Loucy (cell line): ENCODE results near the gene VRK2.
A peak's percentile ranks its signal among the peaks of the same experiment; 100 is the strongest.

Experiments used
- H2AFZ ChIP-seq: fragments of 200-600 bp; sonication (generic); 2 replicates; pipeline ENCODE4 v1.6.0; 2016; ENCODE audit warnings: antibody characterized with exemption, mild to moderate bottlenecking, low read length, moderate library complexity
- H3F3A ChIP-seq: fragments of 200-600 bp; 2 replicates; pipeline ENCODE4 v1.6.0; 2016; ENCODE audit warnings: antibody characterized with exemption, low read depth, mild to moderate bottlenecking
- H3K27me3 ChIP-seq: fragments of 200-600 bp; sonication (generic); 2 replicates; pipeline ENCODE4 v1.6.1; 2014; ENCODE audit warnings: low read length, mild to moderate bottlenecking; ENCODE audit not compliant: insufficient read depth, poor library complexity, severe bottlenecking
- H3K36me3 ChIP-seq: fragments of 200-600 bp; sonication (generic); 2 replicates; pipeline ENCODE4 v1.6.1; 2016; ENCODE audit warnings: low read length; ENCODE audit not compliant: insufficient read depth
- H3K4me1 ChIP-seq: fragments of 200-600 bp; sonication (generic); 2 replicates; pipeline ENCODE4 v1.5.1; 2014; ENCODE audit warnings: low read length, mild to moderate bottlenecking; ENCODE audit not compliant: insufficient read depth, poor library complexity, severe bottlenecking
- H3K4me2 ChIP-seq: fragments of 200-600 bp; sonication (generic); 2 replicates; pipeline ENCODE4 v1.6.0; 2014; ENCODE audit warnings: antibody characterized with exemption, low read length, low read depth, mild to moderate bottlenecking; ENCODE audit not compliant: poor library complexity, severe bottlenecking
- H3K4me3 ChIP-seq: fragments of 200-600 bp; sonication (generic); 2 replicates; pipeline ENCODE4 v1.5.1; 2014; ENCODE audit warnings: low read length, mild to moderate bottlenecking, mixed read lengths; ENCODE audit not compliant: poor library complexity, severe bottlenecking
- H3K79me2 ChIP-seq: fragments of 200-600 bp; sonication (generic); 2 replicates; pipeline ENCODE4 v1.6.1; 2014; ENCODE audit warnings: low read length; ENCODE audit not compliant: insufficient read depth
- H3K9ac ChIP-seq: fragments of 200-600 bp; sonication (generic); 2 replicates; pipeline ENCODE4 v1.6.0; 2014; ENCODE audit warnings: mild to moderate bottlenecking, low read depth, low read length, moderate library complexity; ENCODE audit not compliant: poor library complexity, severe bottlenecking
- H3K9me2 ChIP-seq: fragments of 200-600 bp; sonication (generic); replicated peaks from 2 replicates; pipeline ENCODE4 v1.6.1; 2016; ENCODE audit warnings: low read depth, low read length, mixed read lengths
- H3K9me3 ChIP-seq: fragments of 200-600 bp; sonication (generic); 2 replicates; pipeline ENCODE4 v1.6.1; 2014; ENCODE audit warnings: mild to moderate bottlenecking, antibody characterized with exemption, low read length, low read depth; ENCODE audit not compliant: insufficient read depth
- H4K20me1 ChIP-seq: fragments of 200-600 bp; sonication (generic); 2 replicates; pipeline ENCODE4 v1.6.0; 2014; ENCODE audit warnings: antibody characterized with exemption, low read length, mild to moderate bottlenecking; ENCODE audit not compliant: insufficient read depth, poor library complexity, severe bottlenecking
- EZH2phosphoT487 ChIP-seq: fragments of 200-600 bp; IDR thresholded peaks from 2 replicates; pipeline ENCODE4 v1.6.1; 2018; ENCODE audit warnings: antibody characterized with exemption, mild to moderate bottlenecking, moderate library complexity, borderline replicate concordance
- TF ChIP-seq, protein P1 (sequence below): fragments of 200-600 bp; sonication (generic); conservative IDR thresholded peaks from 2 replicates; pipeline ENCODE4 v1.5.1; 2014; ENCODE audit warnings: mild to moderate bottlenecking, antibody characterized with exemption, low read length

Gene VRK2

DNA sequence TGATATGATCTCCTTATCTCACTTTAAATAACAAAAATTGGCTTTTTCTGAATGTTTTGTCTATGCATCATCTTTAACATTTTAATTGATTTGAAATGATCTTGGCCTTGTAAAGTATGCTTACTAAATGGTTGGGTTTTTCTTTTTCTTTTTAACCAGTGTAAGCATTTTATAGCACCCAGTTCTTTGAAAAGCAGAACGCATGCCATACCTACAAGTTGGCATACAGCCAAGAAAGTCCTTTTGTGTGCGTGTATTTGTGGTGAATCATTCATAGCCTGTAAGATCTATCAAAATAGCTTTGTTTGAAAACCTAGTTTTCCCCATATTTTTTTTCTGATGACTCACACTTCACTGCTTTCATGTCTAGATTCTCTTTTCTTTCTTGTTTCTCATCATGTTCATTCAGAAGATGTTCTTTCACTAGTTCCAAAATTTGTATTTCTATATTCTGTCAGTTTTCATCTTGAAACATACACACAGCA, 4.1 kb upstream of the VRK2 start:
- Histone ChIP-seq H3K9me2 (no peaks in the 10 kb centered on the region), H4K20me1 (no peaks in the 10 kb centered on the region), H3K4me2 (no peak overlapping the region), H3K9ac (no peak overlapping the region), H2AFZ (no peak overlapping the region), H3K27me3 (no peaks in the 10 kb centered on the region), H3F3A (0 out of 2 replicates have a peak, but pooled peaks cover 3% of the 10 kb centered on the region), H3K36me3 (no peaks in the 10 kb centered on the region), H3K9me3 (no peaks in the 10 kb centered on the region), H3K79me2 (peaks cover 12% of the 10 kb centered on the region; the same call in 1 of the 2 replicates), H3K4me1 (peaks cover 20% of the 10 kb centered on the region), H3K4me3 (no peak overlapping the region)
- TF ChIP-seq EZH2phosphoT487, result no peak
- TF ChIP-seq, protein P1, sequence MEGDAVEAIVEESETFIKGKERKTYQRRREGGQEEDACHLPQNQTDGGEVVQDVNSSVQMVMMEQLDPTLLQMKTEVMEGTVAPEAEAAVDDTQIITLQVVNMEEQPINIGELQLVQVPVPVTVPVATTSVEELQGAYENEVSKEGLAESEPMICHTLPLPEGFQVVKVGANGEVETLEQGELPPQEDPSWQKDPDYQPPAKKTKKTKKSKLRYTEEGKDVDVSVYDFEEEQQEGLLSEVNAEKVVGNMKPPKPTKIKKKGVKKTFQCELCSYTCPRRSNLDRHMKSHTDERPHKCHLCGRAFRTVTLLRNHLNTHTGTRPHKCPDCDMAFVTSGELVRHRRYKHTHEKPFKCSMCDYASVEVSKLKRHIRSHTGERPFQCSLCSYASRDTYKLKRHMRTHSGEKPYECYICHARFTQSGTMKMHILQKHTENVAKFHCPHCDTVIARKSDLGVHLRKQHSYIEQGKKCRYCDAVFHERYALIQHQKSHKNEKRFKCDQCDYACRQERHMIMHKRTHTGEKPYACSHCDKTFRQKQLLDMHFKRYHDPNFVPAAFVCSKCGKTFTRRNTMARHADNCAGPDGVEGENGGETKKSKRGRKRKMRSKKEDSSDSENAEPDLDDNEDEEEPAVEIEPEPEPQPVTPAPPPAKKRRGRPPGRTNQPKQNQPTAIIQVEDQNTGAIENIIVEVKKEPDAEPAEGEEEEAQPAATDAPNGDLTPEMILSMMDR, result no peak

DNA sequence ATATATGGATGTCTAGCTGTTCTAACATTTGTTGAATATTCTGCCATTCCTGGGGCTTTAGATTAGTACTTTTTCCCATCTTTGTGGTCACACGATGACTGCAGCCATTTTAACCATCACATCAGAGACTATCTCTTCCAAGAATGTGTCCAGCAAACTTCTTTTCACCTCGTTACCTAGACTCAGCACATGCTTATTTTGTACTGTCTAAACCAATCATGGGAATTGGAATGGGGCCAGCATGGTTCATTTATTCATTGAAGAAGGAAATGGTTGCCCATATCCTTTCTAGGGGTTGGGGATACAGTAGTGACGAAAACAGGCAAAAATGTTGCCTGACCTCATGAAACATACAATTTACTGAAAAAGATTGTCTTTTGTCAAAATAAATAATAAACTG, 2.5 kb upstream of the VRK2 start:
- TF ChIP-seq EZH2phosphoT487, result no peak
- TF ChIP-seq, protein P1, result no peak
- Histone ChIP-seq H3K4me3 (no peak overlapping the region), H4K20me1 (no peaks in the 10 kb centered on the region), H3K79me2 (peaks cover 28% of the 10 kb centered on the region), H3F3A (0 out of 2 replicates have a peak, but pooled peaks cover 3% of the 10 kb centered on the region), H3K4me1 (peaks cover 36% of the 10 kb centered on the region), H3K9me3 (no peaks in the 10 kb centered on the region), H3K4me2 (no peak overlapping the region), H3K27me3 (no peaks in the 10 kb centered on the region), H3K9me2 (no peaks in the 10 kb centered on the region), H3K9ac (no peak overlapping the region), H3K36me3 (no peaks in the 10 kb centered on the region), H2AFZ (no peak overlapping the region)

DNA sequence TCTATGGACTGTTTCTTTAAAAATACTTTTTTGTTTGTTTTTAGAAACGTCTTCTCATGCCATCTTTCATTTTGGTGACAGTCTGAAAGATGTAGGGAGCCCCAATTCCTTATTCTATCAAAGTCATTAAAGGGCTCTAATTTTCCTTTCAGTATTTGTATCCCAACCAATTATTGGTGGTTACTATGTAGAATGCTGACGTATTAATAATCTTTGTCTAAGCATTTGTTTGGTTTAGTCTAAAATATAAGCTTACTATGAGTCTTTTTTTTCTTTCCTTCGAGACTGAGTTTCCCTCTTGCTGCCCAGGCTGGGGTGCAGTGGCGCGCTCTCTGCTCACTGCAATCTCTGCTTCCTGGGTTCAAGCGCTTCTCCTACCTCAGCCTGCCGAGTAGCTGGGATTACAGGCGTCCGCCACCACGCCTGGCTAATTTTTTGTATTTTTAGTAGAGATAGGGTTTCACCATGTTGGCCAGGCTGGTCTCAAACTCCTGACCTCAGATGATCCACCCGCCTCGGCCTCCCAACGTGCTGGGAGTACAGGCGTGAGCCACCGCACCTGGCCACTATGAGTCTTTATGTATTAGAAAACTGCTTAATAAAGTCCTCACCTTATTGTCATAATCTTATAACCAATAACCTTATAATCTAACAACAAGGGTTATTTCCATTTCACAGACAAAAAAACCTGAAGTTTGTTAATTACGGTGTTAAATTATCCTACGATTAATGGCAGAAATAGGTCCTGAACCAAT, 849 bp upstream of the VRK2 start:
- Histone ChIP-seq H3F3A (0 out of 2 replicates have a peak, but pooled peaks cover 6% of the 10 kb centered on the region), H2AFZ (peak overlapping the region; percentile 90), H3K27me3 (no peaks in the 10 kb centered on the region), H3K4me1 (peaks cover 49% of the 10 kb centered on the region), H3K79me2 (peaks cover 35% of the 10 kb centered on the region), H3K9ac (peak overlapping the region; percentile 88), H4K20me1 (no peaks in the 10 kb centered on the region), H3K9me3 (no peaks in the 10 kb centered on the region), H3K4me3 (peak overlapping the region; percentile 82), H3K36me3 (no peaks in the 10 kb centered on the region), H3K9me2 (no peaks in the 10 kb centered on the region), H3K4me2 (peak overlapping the region; percentile 80)
- TF ChIP-seq, protein P1, result no peak
- TF ChIP-seq EZH2phosphoT487, result no peak
